Right lobe of liver (tissue), 4 donors: ENCODE measurements around the gene TAB2.

Source experiments
- POLR2A ChIP-seq: fragments of 450-650 bp; IDR thresholded peaks from one replicate; pipeline ENCODE4 v1.6.1; 2017; ENCODE audit warnings: antibody characterized with exemption, mild to moderate bottlenecking
- TF ChIP-seq, protein P1 (sequence below), 4 donors: fragments of 200-600 bp in 3 of 4; fragments of 450-650 bp in 1 of 4; IDR thresholded peaks; one replicate each; pipeline versions ENCODE4 v1.5.1 to v1.8.0; 2016 to 2022; ENCODE audit warnings: antibody characterized with exemption in 4 of 4, mild to moderate bottlenecking in 2 of 4
- donor health status: DM: no; HTN: no; CAD: no.
- donor health status: DM: no; HTN: no; CAD: no.
- donor health status: DM: no; HTN: yes; CAD: no.

DNA sequence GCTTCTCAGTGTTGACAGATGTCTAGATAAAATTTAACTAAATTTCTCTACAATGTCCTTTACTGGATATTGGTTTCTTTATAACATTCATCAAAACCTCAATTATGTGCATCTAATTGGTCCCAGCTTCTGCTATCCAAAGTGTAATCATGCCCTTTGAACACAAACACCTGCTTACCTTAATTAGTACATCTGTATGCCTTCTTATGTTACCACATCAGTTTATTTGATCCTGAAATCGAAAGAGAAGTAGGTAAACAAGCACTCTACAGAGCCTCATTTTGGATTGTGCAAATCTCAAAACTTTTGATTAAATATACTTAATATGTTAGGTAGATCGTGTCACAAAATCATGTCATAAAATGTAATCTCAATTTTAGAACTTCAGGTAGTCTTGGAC lies 36.5 kb downstream of the TAB2 start:
- TF ChIP-seq, protein P1, sequence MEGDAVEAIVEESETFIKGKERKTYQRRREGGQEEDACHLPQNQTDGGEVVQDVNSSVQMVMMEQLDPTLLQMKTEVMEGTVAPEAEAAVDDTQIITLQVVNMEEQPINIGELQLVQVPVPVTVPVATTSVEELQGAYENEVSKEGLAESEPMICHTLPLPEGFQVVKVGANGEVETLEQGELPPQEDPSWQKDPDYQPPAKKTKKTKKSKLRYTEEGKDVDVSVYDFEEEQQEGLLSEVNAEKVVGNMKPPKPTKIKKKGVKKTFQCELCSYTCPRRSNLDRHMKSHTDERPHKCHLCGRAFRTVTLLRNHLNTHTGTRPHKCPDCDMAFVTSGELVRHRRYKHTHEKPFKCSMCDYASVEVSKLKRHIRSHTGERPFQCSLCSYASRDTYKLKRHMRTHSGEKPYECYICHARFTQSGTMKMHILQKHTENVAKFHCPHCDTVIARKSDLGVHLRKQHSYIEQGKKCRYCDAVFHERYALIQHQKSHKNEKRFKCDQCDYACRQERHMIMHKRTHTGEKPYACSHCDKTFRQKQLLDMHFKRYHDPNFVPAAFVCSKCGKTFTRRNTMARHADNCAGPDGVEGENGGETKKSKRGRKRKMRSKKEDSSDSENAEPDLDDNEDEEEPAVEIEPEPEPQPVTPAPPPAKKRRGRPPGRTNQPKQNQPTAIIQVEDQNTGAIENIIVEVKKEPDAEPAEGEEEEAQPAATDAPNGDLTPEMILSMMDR (IDR thresholded peaks at IDR 0.05) = no peak
- TF ChIP-seq POLR2A = no peak
